ELF-1 (cell line): ENCODE results near the gene AMPD3.

ENCODE experiments used
- DNase-seq: peaks from one replicate; pipeline ENCODE4 v3.0.0-alpha.2; 2016; ENCODE audit warnings: low read depth, low spot score

The AMPD3 gene

GRCh38 chr11:10503777-10504480 is 48.9 kb downstream of the AMPD3 start:
- DNase-seq, result no peak

- DNase-seq, result no peak
These were observed 49.4 kb downstream of the AMPD3 start for GRCh38 chr11:10504490-10504889.

- peak; percentile 17 for DNase-seq
These were observed 50.4 kb downstream of the AMPD3 start for GRCh38 chr11:10505278-10506007.

GRCh38 chr11:10506008-10506370 is 50.9 kb downstream of the AMPD3 start:
- no peak for DNase-seq

GRCh38 chr11:10511181-10511621 is 56.1 kb downstream of the AMPD3 start:
- peak; percentile 88 for DNase-seq

GRCh38 chr11:10514202-10514601 is 59.1 kb downstream of the AMPD3 start:
- no peak for DNase-seq

GRCh38 chr11:10514709-10515108 is 59.6 kb downstream of the AMPD3 start:
- no peak for DNase-seq

- no peak for DNase-seq
These were observed 60.4 kb downstream of the AMPD3 start for GRCh38 chr11:10515418-10515817.

- DNase-seq, result no peak
These were observed 63.1 kb downstream of the AMPD3 start for GRCh38 chr11:10518123-10518522.

GRCh38 chr11:10518891-10519290 is 63.8 kb downstream of the AMPD3 start:
- no peak for DNase-seq

GRCh38 chr11:10519630-10520029 is 64.6 kb downstream of the AMPD3 start:
- no peak for DNase-seq

- DNase-seq, result no peak
These were observed 65.5 kb downstream of the AMPD3 start for GRCh38 chr11:10520562-10520961.

GRCh38 chr11:10522276-10522675 is 67.2 kb downstream of the AMPD3 start:
- no peak for DNase-seq

GRCh38 chr11:10522921-10523320 is 67.9 kb downstream of the AMPD3 start:
- no peak for DNase-seq

GRCh38 chr11:10524471-10524870 is 69.4 kb downstream of the AMPD3 start:
- no peak for DNase-seq

- no peak for DNase-seq
These were observed 72.2 kb downstream of the AMPD3 start for GRCh38 chr11:10526974-10527918.

GRCh38 chr11:10528121-10528520 is 73.1 kb downstream of the AMPD3 start:
- no peak for DNase-seq

- DNase-seq, result no peak
These were observed 74.2 kb downstream of the AMPD3 start for GRCh38 chr11:10529279-10529678.

- DNase-seq, result no peak
These were observed 77.5 kb downstream of the AMPD3 start for GRCh38 chr11:10532526-10532925.

GRCh38 chr11:10533323-10533722 is 78.3 kb downstream of the AMPD3 start:
- DNase-seq, result no peak

GRCh38 chr11:10534316-10534715 is 79.3 kb downstream of the AMPD3 start:
- no peak for DNase-seq

- DNase-seq, result no peak
These were observed 82.5 kb downstream of the AMPD3 start for GRCh38 chr11:10537600-10537999.
